ENCODE results near the gene NAA80. TPM values are rescaled to one million over a fixed set of nuclear protein-coding genes. Genes with fewer than 3 reads are reported as not detected.

The NAA80 gene
- total and polyA plus RNA-seq, 8 donors, result 5.6 to 12.7 (median 9.1) TPM

- H3K36me3 ChIP-seq, result peaks cover 0 to 58% of the 10 kb centered on the region in 2 donors
- ATAC-seq, result peak; percentile 93
- TF ChIP-seq, protein P1, sequence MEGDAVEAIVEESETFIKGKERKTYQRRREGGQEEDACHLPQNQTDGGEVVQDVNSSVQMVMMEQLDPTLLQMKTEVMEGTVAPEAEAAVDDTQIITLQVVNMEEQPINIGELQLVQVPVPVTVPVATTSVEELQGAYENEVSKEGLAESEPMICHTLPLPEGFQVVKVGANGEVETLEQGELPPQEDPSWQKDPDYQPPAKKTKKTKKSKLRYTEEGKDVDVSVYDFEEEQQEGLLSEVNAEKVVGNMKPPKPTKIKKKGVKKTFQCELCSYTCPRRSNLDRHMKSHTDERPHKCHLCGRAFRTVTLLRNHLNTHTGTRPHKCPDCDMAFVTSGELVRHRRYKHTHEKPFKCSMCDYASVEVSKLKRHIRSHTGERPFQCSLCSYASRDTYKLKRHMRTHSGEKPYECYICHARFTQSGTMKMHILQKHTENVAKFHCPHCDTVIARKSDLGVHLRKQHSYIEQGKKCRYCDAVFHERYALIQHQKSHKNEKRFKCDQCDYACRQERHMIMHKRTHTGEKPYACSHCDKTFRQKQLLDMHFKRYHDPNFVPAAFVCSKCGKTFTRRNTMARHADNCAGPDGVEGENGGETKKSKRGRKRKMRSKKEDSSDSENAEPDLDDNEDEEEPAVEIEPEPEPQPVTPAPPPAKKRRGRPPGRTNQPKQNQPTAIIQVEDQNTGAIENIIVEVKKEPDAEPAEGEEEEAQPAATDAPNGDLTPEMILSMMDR (IDR thresholded peaks at IDR 0.05), result no peak
- H3K9me3 ChIP-seq, result no peaks in the 10 kb centered on the region
- peak within 1 kb of the TSS; percentile 95 to 100 for H3K4me3 ChIP-seq
- intact Hi-C loops (cut with DNase I), result no loop called here
- peak; percentile 94 to 98 (median 97) for DNase-seq
- peak within 1 kb of the TSS; percentile 59 to 84 for H3K27ac ChIP-seq
- peaks cover 6 to 68% of the 10 kb centered on the region in 2 donors for H3K4me1 ChIP-seq
- no peaks in the 10 kb centered on the region for H3K27me3 ChIP-seq
Observed at GRCh38 chr3:50327943-50328691, 28.9 kb upstream of the NAA80 start, which contains the start of gene TUSC2. Gene TUSC2, minus strand, starts transcription at chr3:50328223. Its CDS starts 124 bp downstream, at chr3:50328099.

- TF ChIP-seq, protein P1 (IDR thresholded peaks at IDR 0.05), result no peak
- ATAC-seq, result no peak
- Histone ChIP-seq H3K4me3 (peak overlapping the region; percentile 95 to 100), H3K4me1 (peaks cover 11 to 68% of the 10 kb centered on the region in 2 donors), H3K9me3 (no peaks in the 10 kb centered on the region), H3K27ac (no peak overlapping the region), H3K27me3 (no peaks in the 10 kb centered on the region), H3K36me3 (peaks cover 0 to 49% of the 10 kb centered on the region in 2 donors)
- intact Hi-C loops (cut with DNase I), result no loop called here
- DNase-seq, result no peak
Observed at GRCh38 chr3:50327129-50327528, 27.9 kb upstream of the NAA80 start.

DNA sequence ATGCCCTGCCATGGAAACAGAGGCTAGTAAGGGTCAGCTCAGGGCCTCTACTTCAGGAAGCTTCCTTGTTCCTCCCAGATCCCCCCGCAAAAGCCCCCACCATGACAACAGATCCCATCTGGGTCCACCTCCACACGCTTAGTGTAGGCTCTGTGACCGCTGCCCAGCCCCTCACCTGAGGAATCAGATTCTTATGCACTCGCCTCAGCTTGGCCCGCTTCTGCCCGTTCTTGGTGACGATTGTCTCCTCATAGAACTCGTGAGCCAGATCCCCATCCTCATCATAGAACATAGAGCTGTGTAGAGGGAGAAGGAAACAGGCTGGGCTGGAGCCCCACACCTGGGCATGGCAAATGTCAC is 27.0 kb upstream of the NAA80 start:
- intact Hi-C loops (cut with DNase I), result no loop called here
- H3K4me1 ChIP-seq, result peaks cover 14 to 67% of the 10 kb centered on the region in 2 donors

DNA sequence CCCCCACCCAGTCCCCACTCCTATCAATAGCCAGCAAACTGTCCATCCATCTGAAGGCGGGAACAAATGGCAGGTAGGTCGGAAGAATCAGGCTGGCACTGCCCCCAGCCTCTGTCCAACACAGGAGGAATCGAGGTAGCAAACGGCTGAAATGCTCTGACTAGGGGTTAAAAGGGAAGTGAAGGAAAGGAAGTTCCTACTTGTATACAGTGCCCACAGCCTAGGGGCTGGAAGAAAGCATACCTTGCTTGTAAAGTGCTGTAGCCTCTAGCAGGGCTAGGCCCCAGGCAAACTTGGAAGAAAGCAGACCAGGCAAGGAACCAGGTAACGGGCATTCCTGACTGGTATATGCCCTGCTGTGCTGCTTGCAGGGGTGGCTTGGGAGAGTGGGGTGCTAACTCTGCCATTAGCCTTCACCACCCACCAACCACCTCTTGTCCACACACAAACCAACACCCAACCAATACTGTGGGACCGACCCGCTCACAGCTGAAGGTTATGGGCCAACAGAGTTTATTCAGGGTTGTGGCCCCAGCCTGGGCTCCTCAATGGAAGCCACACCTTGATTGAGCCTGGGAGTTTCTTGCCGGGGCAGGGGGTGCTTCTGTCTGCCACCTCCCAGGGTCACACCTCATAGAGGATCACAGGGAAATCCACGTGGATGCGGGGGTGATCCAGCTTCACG is 26.4 kb upstream of the NAA80 start:
- Histone ChIP-seq H3K27me3 (no peaks in the 10 kb centered on the region), H3K4me1 (peaks cover 14 to 67% of the 10 kb centered on the region in 2 donors), H3K9me3 (no peaks in the 10 kb centered on the region), H3K4me3 (no peak overlapping the region), H3K27ac (peak overlapping the region in 1 of 2 donors; percentile 93), H3K36me3 (peaks cover 0 to 34% of the 10 kb centered on the region in 2 donors)
- ATAC-seq (no peak), DNase-seq (no peak)
- TF ChIP-seq, protein P1 (IDR thresholded peaks at IDR 0.05), result no peak
- intact Hi-C loops (cut with DNase I), result no loop called here

More for the DNA sequence above, 27.0 kb upstream of the NAA80 start:
- H3K9me3 ChIP-seq, result no peaks in the 10 kb centered on the region
- H3K4me3 ChIP-seq, result no peak overlapping the region
- TF ChIP-seq, protein P1 (IDR thresholded peaks at IDR 0.05), result no peak
- no peak for ATAC-seq
- H3K27ac ChIP-seq, result peak overlapping the region in 1 of 2 donors; percentile 93
- peaks cover 0 to 40% of the 10 kb centered on the region in 2 donors for H3K36me3 ChIP-seq
- no peak for DNase-seq
- no peaks in the 10 kb centered on the region for H3K27me3 ChIP-seq

DNA sequence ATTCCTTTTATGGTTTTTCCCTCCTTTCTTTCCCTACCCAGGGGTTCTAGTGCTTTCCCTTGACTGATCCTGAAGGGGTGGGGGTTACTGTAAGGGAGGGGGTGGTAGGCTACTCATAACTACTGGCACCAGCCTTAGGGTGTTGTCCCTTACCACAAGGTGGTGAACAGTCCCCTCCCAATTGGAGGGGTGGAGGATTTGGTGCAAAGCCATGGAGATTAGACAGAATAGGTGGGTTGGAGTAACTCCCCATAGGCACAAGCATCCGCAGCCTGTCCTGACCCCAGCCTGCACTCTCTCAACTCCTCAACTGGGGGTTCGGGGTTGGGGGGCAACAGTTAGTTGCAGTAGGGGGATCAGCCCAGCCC is 25.9 kb upstream of the NAA80 start:
- peaks cover 0 to 29% of the 10 kb centered on the region in 2 donors for H3K36me3 ChIP-seq
- TF ChIP-seq, protein P1 (IDR thresholded peaks at IDR 0.05), result no peak
- no peak overlapping the region for H3K4me3 ChIP-seq
- no peaks in the 10 kb centered on the region for H3K9me3 ChIP-seq
- peak overlapping the region in 1 of 2 donors; percentile 93 for H3K27ac ChIP-seq
- H3K27me3 ChIP-seq, result no peaks in the 10 kb centered on the region
- no peak for ATAC-seq
- DNase-seq, result no peak
- intact Hi-C loops (cut with DNase I), result no loop called here
- peaks cover 19 to 73% of the 10 kb centered on the region in 2 donors for H3K4me1 ChIP-seq

All from left lung (tissue), 10 donors.